ENCODE results near the gene CGB8. TPM values are rescaled to one million over a fixed set of nuclear protein-coding genes. Genes with fewer than 3 reads are reported as not detected.

CGB8 gene
- total and polyA plus RNA-seq, 2 of the 4 experiments (the other 2 are of a cell fraction) = 0.48 TPM; not detected in 1

DNA sequence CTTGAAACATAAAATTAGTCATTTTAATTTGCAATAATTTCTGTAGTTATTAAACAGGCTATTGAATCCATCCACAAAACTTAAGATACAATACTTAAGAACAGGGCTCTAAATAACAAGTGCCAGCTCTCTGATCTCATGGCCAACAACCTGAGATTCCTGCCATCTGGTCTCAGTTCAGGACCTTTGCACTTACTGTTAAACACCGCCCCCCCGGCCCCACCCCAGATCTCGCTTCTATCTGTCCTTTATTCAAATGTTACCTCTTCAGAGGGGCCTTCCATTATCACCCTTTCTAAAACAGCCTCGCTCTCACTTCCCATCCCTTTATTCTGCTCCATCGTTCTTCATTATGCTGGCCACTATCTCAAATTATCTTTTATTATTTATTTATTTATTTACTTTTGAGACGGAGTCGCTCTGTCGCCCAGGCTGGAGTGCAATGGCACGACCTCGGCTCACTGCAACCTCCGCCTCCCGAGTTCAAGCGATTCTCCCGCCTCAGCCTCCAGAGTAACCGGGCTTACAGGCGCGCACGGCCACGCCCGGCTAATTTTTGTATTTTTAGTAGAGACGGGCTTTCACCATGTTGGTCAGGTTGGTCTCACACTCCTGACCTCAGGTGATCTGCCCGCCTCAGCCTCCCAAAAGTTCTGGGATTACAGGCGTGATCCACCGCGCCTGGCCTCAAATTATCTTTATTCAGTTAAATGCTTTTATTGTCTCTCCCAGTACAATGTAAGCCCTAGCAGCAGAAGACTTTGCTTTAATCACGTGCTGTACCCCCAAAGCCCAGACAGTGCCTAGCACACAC is 35.5 kb upstream of the CGB8 start (continued):
- TF ChIP-seq SMC3 (IDR thresholded peaks at IDR 0.05; ENCODE audit: low read depth, low read length) (no peak), RAD21 (IDR thresholded peaks at IDR 0.05; ENCODE audit: low read length) (no peak)

DNA sequence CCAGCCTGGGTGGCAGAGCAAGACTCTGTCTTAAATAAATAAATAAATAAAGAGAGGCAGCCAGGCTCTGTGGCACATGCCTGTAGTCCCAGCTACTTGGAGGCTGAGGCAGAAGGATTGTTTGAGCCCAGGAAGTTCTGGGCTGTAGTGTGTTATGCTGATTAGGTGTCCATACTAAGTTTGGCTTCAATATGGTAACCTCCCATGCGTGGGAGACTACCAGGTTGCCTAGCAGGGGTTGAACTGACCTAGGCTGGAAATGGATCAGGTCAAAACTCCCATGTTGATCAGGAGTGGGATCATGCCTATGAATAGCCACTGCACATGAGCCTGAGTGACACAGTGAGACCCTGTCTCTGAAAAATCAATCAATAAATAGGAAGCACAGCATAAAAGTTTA is 32.4 kb upstream of the CGB8 start:
- in situ Hi-C loops (cut with MboI; ENCODE audit: low sequenced_read_pairs) = no loop called here
- Histone ChIP-seq H3K79me1 (ENCODE audit: low read depth in 1 of 2, low read length in 2 of 2) (peaks cover 0 to 8% of the 10 kb centered on the region in 2 experiments; a peak in 1 of 4 replicates), H2BK5ac (ENCODE audit: low read depth, low read length, poor library complexity, severe bottlenecking) (no peak overlapping the region), H3K9ac (ENCODE audit: low read depth, low read length) (no peak overlapping the region), H4K5ac (ENCODE audit: low read depth, low read length) (no peak overlapping the region), H4K20me1 (ENCODE audit: insufficient read depth, low read length) (peaks cover 10% of the 10 kb centered on the region), H3K56ac (ENCODE audit: extremely low read depth, insufficient read depth, low read length) (no peak overlapping the region), H2AK5ac (ENCODE audit: low read depth, low read length) (no peak overlapping the region), H3K9me3 (ENCODE audit: control insufficient read depth, insufficient read depth, low read length) (no peaks in the 10 kb centered on the region), H3K9me1 (ENCODE audit: insufficient read depth, low read length) (0 out of 2 replicates have a peak, but pooled peaks cover 2% of the 10 kb centered on the region), H3K4ac (ENCODE audit: low read depth, low read length) (no peak overlapping the region), H2AFZ (replicated peaks; ENCODE audit: low read length, poor library complexity) (peak overlapping the region; percentile 21), H2BK20ac (ENCODE audit: low read depth, low read length) (no peak overlapping the region), H2BK120ac (ENCODE audit: low read depth, low read length) (no peak overlapping the region), H3K18ac (ENCODE audit: low read depth, low read length) (no peak overlapping the region), H3K27me3 (ENCODE audit: control insufficient read depth, insufficient read depth, low read length) (no peaks in the 10 kb centered on the region), H2BK15ac (ENCODE audit: low read depth, low read length) (no peak overlapping the region), H3K14ac (replicated peaks; ENCODE audit: low read depth, low read length) (no peak overlapping the region), H3K27ac (ENCODE audit: insufficient read depth, low read length) (no peak overlapping the region), H3K4me2 (ENCODE audit: low read depth, low read length) (no peak overlapping the region), H2AK9ac (replicated peaks; ENCODE audit: low read depth, low read length, poor library complexity) (no peak overlapping the region), H3K4me3 (ENCODE audit: insufficient read depth, low read depth, low read length) (no peak overlapping the region), H3K23ac (ENCODE audit: low read depth, low read length) (no peak overlapping the region), H3K36me3 (ENCODE audit: control insufficient read depth, insufficient read depth, low read length) (peaks cover under 1% of the 10 kb centered on the region; the same call in 1 of the 2 replicates), H4K8ac (ENCODE audit: low read depth in 2 of 2, low read length in 2 of 2) (no peak overlapping the region), H3K4me1 (ENCODE audit: control insufficient read depth, insufficient read depth, low read length) (peaks cover under 1% of the 10 kb centered on the region), H4K91ac (ENCODE audit: insufficient read depth, low read depth, low read length) (no peak overlapping the region)
- CTCF ChIA-PET = no interaction called here
- BruUV-seq (replicated peaks) = no TSS peak
- 20% methylated on average over 1 of the region's 1 CpG; no CpG with 5 or more reads in 1 of the 2 experiments for WGBS, 2 experiments (ENCODE audit: extremely low coverage in 2 of 2, insufficient read length in 1 of 2)
- DNase-seq (no peak), ATAC-seq (ENCODE audit: low read depth) (no peak)
- POLR2A ChIA-PET (ENCODE audit: unreplicated experiment) = no interaction called here
- intact Hi-C loops (cut with micrococcal nuclease) = no loop called here
- dilution Hi-C loops (cut with HindIII; ENCODE audit: low sequenced_read_pairs, unreplicated experiment) = no loop called here
- TF ChIP-seq, protein P1, sequence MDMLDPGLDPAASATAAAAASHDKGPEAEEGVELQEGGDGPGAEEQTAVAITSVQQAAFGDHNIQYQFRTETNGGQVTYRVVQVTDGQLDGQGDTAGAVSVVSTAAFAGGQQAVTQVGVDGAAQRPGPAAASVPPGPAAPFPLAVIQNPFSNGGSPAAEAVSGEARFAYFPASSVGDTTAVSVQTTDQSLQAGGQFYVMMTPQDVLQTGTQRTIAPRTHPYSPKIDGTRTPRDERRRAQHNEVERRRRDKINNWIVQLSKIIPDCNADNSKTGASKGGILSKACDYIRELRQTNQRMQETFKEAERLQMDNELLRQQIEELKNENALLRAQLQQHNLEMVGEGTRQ (IDR thresholded peaks at IDR 0.05; ENCODE audit: low read depth, low read length) = no peak
- TF ChIP-seq, protein P2, sequence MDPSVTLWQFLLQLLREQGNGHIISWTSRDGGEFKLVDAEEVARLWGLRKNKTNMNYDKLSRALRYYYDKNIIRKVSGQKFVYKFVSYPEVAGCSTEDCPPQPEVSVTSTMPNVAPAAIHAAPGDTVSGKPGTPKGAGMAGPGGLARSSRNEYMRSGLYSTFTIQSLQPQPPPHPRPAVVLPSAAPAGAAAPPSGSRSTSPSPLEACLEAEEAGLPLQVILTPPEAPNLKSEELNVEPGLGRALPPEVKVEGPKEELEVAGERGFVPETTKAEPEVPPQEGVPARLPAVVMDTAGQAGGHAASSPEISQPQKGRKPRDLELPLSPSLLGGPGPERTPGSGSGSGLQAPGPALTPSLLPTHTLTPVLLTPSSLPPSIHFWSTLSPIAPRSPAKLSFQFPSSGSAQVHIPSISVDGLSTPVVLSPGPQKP (IDR thresholded peaks at IDR 0.05; ENCODE audit: borderline replicate concordance, low read depth, low read length) = no peak

Data from IMR-90 (cell line).